Endodermal cell (in vitro differentiated cells): ENCODE measurements around the gene MIA. TPM values are rescaled to one million over a fixed set of nuclear protein-coding genes. Genes with fewer than 3 reads are reported as not detected.
"Not testable (repeated sequence)": the region's sequence is repeated elsewhere in the genome, so short reads cannot be mapped to it uniquely, and the experiment has no call there.

Experiments used
- DNase-seq: peaks from one replicate; pipeline ENCODE4 v3.0.0-alpha.2; 2017
- H3K27ac ChIP-seq: 2 replicates; pipeline ENCODE4 v1.5.1; 2013; ENCODE audit warnings: mild to moderate bottlenecking, low read depth, low read length, moderate library complexity
- H3K27me3 ChIP-seq: 2 replicates; pipeline ENCODE4 v1.6.1; 2013; ENCODE audit warnings: mild to moderate bottlenecking, low read length, moderate library complexity; ENCODE audit not compliant: insufficient read depth, control insufficient read depth, poor library complexity, severe bottlenecking
- H3K36me3 ChIP-seq: 2 replicates; pipeline ENCODE4 v1.7.0; 2013; ENCODE audit warnings: mild to moderate bottlenecking, low read length, moderate library complexity; ENCODE audit not compliant: control insufficient read depth, insufficient read depth
- H3K4me1 ChIP-seq: one replicate; pipeline ENCODE4 v1.7.0; 2013; ENCODE audit warnings: low read length; ENCODE audit not compliant: control insufficient read depth, insufficient read depth
- H3K4me3 ChIP-seq: 2 replicates; pipeline ENCODE4 v1.5.1; 2013; ENCODE audit warnings: mild to moderate bottlenecking, low read length, moderate library complexity
- H3K9ac ChIP-seq: 2 replicates; pipeline ENCODE4 v1.6.1; 2013; ENCODE audit warnings: mild to moderate bottlenecking, low read length, moderate library complexity; ENCODE audit not compliant: poor library complexity, severe bottlenecking; ENCODE audit errors: extremely low read depth
- H3K9me3 ChIP-seq: 2 replicates; pipeline ENCODE4 v1.6.1; 2013; ENCODE audit warnings: mild to moderate bottlenecking, low read length, moderate library complexity; ENCODE audit not compliant: control insufficient read depth
- H3K27ac Mint-ChIP-seq: 2 replicates; pipeline ENCODE4 v1.8.0; 2020; ENCODE audit warnings: mixed read lengths
- H3K27me3 Mint-ChIP-seq: 2 replicates; pipeline ENCODE4 v1.8.0; 2021; ENCODE audit warnings: mild to moderate bottlenecking, mixed read lengths; ENCODE audit not compliant: insufficient read depth
- H3K36me3 Mint-ChIP-seq: 2 replicates; pipeline ENCODE4 v1.8.0; 2020; ENCODE audit warnings: low read depth, mixed read lengths
- H3K4me1 Mint-ChIP-seq: 2 replicates; pipeline ENCODE4 v1.8.0; 2020; ENCODE audit warnings: mixed read lengths
- H3K4me3 Mint-ChIP-seq: 2 replicates; pipeline ENCODE4 v1.8.0; 2020; ENCODE audit warnings: mild to moderate bottlenecking, moderate library complexity, mixed read lengths
- H3K9me3 Mint-ChIP-seq: 2 replicates; pipeline ENCODE4 v1.8.0; 2020; ENCODE audit warnings: mild to moderate bottlenecking, mixed read lengths
- WGBS, 2 experiments: methylation state at CpG; one replicate each; pipeline versions ENCODE4 v1.1.5 to v1.1.7; 2013; ENCODE audit warnings: missing lambda C conversion rate in 2 of 2, mixed read lengths in 1 of 2; ENCODE audit not compliant: insufficient coverage in 1 of 2, insufficient read length in 1 of 2; 5-methylcytosine and 5-hydroxymethylcytosine counted together
- total RNA-seq, 2 donors: library from RNA; stranded (reverse); fragmentation: NEBNext Ultra II Directional in 1 of 2; extraction: Animal tissue kit (Norgen Biotek cat#: 25700) in 1 of 2; gene quantifications; 2 replicates in 1 of 2; 3 replicates in 1 of 2; pipeline ENCODE4 v1.2.1, GENCODE V29; 2021
- TF ChIP-seq, protein P1 (sequence below): fragments of 200-600 bp; sonication (generic); conservative IDR thresholded peaks from 2 replicates; pipeline ENCODE4 v1.5.0; 2021; ENCODE audit warnings: antibody characterized with exemption, mild to moderate bottlenecking

MIA gene
- total RNA-seq, 2 donors from 2014 or later, result not detected

DNA sequence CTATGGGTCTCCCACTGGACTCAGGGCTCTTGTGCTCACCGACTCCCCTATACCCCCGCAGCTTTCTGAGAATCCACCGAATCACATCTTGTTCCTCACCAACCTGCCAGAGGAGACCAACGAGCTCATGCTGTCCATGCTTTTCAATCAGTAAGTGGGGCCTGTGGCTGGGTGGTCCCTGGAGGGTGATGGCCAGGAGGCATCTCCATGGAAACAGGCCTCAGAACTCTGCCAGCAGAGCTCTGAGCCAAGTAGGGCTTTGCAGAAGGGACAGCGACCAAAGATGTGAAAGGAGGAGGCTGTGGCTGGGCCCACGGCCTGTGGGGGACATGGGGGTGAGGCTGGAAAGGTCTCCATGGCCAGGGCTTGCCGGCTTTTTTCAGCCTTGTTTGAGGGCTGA, 11.8 kb upstream of the MIA start:
- H3K9ac ChIP-seq, result no peak overlapping the region
- no peak overlapping the region for H3K27ac ChIP-seq
- Mint-ChIP-seq H3K36me3 (peaks cover 75% of the 10 kb centered on the region), H3K27ac (no peak overlapping the region), H3K27me3 (no peaks in the 10 kb centered on the region), H3K9me3 (no peaks in the 10 kb centered on the region), H3K4me1 (no peaks in the 10 kb centered on the region), H3K4me3 (no peak overlapping the region)
- no peak overlapping the region for H3K4me3 ChIP-seq
- no peaks in the 10 kb centered on the region for H3K4me1 ChIP-seq
- DNase-seq, result no peak
- TF ChIP-seq, protein P1, sequence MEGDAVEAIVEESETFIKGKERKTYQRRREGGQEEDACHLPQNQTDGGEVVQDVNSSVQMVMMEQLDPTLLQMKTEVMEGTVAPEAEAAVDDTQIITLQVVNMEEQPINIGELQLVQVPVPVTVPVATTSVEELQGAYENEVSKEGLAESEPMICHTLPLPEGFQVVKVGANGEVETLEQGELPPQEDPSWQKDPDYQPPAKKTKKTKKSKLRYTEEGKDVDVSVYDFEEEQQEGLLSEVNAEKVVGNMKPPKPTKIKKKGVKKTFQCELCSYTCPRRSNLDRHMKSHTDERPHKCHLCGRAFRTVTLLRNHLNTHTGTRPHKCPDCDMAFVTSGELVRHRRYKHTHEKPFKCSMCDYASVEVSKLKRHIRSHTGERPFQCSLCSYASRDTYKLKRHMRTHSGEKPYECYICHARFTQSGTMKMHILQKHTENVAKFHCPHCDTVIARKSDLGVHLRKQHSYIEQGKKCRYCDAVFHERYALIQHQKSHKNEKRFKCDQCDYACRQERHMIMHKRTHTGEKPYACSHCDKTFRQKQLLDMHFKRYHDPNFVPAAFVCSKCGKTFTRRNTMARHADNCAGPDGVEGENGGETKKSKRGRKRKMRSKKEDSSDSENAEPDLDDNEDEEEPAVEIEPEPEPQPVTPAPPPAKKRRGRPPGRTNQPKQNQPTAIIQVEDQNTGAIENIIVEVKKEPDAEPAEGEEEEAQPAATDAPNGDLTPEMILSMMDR, result no peak
- no peaks in the 10 kb centered on the region for H3K9me3 ChIP-seq
- H3K27me3 ChIP-seq, result no peaks in the 10 kb centered on the region
- 99 to 100% methylated on average over 2 to 7 of the region's 7 CpGs for WGBS, 2 experiments
- peaks cover 76% of the 10 kb centered on the region for H3K36me3 ChIP-seq

- WGBS, 2 experiments, result 96 to 97% methylated on average over 6 to 10 of the region's 10 CpGs
- no peak overlapping the region for H3K27ac ChIP-seq
- H3K4me1 ChIP-seq, result no peaks in the 10 kb centered on the region
- H3K9ac ChIP-seq, result no peak overlapping the region
- TF ChIP-seq, protein P1, result no peak
- DNase-seq, result no peak
- no peak overlapping the region for H3K4me3 ChIP-seq
- H3K27me3 ChIP-seq, result no peaks in the 10 kb centered on the region
- Mint-ChIP-seq H3K4me1 (no peaks in the 10 kb centered on the region), H3K27me3 (no peaks in the 10 kb centered on the region), H3K4me3 (no peak overlapping the region), H3K36me3 (peaks cover 72% of the 10 kb centered on the region), H3K9me3 (no peaks in the 10 kb centered on the region), H3K27ac (no peak overlapping the region)
- H3K36me3 ChIP-seq, result peaks cover 73% of the 10 kb centered on the region
- no peaks in the 10 kb centered on the region for H3K9me3 ChIP-seq
Measured at GRCh38 chr19:40763963-40764362, 11.4 kb upstream of the MIA start.

- not testable (repeated sequence) for H3K27me3 ChIP-seq, DNase-seq, H3K4me3 ChIP-seq, H3K4me1 Mint-ChIP-seq, H3K9me3 ChIP-seq, H3K9me3 Mint-ChIP-seq, H3K4me3 Mint-ChIP-seq, H3K9ac ChIP-seq, H3K27ac Mint-ChIP-seq, H3K27ac ChIP-seq, H3K27me3 Mint-ChIP-seq, H3K4me1 ChIP-seq
- H3K36me3 Mint-ChIP-seq, result peaks cover 63% of the 10 kb centered on the region
- peaks cover 50% of the 10 kb centered on the region for H3K36me3 ChIP-seq
- WGBS, 2 experiments, result 97 to 98% methylated on average over 5 to 12 of the region's 13 CpGs
Measured at GRCh38 chr19:40766385-40766784, 8.9 kb upstream of the MIA start.

- Histone ChIP-seq H3K27me3 (no peaks in the 10 kb centered on the region), H3K27ac (no peak overlapping the region), H3K9ac (no peak overlapping the region), H3K4me3 (no peak overlapping the region), H3K36me3 (peaks cover 25% of the 10 kb centered on the region), H3K4me1 (no peaks in the 10 kb centered on the region), H3K9me3 (no peaks in the 10 kb centered on the region)
- no peak for DNase-seq
- Mint-ChIP-seq H3K4me3 (no peak overlapping the region), H3K36me3 (peaks cover 40% of the 10 kb centered on the region), H3K4me1 (no peaks in the 10 kb centered on the region), H3K9me3 (no peaks in the 10 kb centered on the region), H3K27ac (peak overlapping the region; percentile 52), H3K27me3 (no peaks in the 10 kb centered on the region)
- TF ChIP-seq, protein P1, result no peak
- WGBS, 2 experiments, result 92% methylated on average over 3 to 5 of the region's 5 CpGs
Measured at GRCh38 chr19:40768869-40769268, 6.5 kb upstream of the MIA start.

- not testable (repeated sequence) for H3K27ac Mint-ChIP-seq
Measured at GRCh38 chr19:40771101-40771862, 4.0 kb upstream of the MIA start.

More at GRCh38 chr19:40771101-40771862, 4.0 kb upstream of the MIA start:
- not testable (repeated sequence) for H3K4me3 ChIP-seq, H3K9me3 ChIP-seq, H3K27ac ChIP-seq, H3K4me3 Mint-ChIP-seq, DNase-seq, H3K27me3 ChIP-seq, H3K9me3 Mint-ChIP-seq, H3K36me3 ChIP-seq, H3K27me3 Mint-ChIP-seq, H3K4me1 Mint-ChIP-seq, H3K4me1 ChIP-seq, H3K9ac ChIP-seq
- H3K36me3 Mint-ChIP-seq, result peaks cover 17% of the 10 kb centered on the region
- WGBS, 2 experiments, result 91 to 95% methylated on average over 10 of the region's 10 CpGs
